Stimulated activated CD8-positive, alpha-beta memory T cell treated with anti-CD3 and anti-CD28 coated beads, Interleukin-7, amount 100 ng/mL, for 48 hours (primary cell): ENCODE data around the gene TMEM217.
"Not testable (repeated sequence)": the region's sequence is repeated elsewhere in the genome, so short reads cannot be mapped to it uniquely, and the experiment has no call there.

Source experiments
- DNase-seq, 2 donors: peaks; one replicate each; pipeline ENCODE4 v3.0.0-alpha.2; 2020; ENCODE audit warnings: low read depth in 1 of 2; ENCODE audit errors: extremely low read depth in 1 of 2

TMEM217 gene

DNA sequence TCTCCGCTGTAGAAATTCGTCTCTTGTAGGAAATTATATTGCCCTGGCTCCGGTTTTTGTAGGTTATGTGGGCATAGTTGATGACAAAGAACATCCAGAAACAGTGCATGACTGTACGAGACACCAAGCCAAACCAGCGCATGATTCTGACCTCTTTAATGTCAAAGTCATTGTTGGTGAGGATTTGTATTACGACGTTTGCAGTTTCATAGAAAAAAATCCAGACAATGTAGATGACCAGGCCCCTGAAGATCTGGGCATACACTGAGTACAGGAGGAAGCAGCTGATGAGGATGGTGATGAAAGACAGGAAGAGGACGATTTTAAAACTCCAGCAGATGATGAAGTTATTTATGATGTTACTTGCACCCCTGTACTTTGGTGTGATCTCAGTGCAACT, 39.4 kb downstream of the TMEM217 start:
- no peak for DNase-seq

DNA sequence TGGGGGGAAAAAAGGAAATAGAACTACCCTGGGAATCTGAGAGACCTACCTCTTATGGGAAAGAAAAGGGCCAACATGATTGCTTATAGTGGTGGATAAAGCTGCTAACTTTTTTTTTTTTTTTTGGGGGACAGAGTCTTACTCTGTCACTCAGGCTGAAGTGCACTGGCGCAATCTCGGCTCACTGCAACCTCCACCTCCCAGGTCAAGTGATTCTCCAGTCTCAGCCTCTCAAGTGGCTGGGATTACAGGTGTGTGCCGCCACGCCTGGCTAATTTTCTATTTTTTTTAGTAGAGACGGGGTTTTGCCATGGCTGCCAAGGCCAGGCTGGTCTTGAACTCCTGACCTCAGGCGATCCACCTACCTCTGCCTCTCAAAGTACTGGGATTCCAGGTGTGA, 39.9 kb downstream of the TMEM217 start:
- no peak for DNase-seq

DNA sequence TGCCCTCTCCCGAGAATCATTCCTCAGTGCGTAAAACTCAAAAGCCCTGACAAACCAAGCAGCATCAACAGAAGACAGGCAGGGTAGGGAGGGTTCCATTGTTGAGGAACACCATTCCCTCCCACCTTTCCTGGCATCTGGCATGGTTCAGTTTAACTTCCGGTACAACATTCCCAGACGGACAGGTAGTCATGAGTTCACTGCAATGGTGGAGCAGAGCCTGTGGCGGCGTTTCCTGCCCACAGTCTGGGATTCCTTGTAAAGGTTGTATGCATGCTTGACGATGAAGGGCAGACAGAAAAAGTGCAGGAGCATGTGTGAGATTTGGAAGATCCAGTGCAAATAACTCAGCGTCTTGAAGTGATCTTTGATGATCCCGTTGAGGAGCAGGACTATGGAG, 45.7 kb downstream of the TMEM217 start:
- DNase-seq, result no peak

DNA sequence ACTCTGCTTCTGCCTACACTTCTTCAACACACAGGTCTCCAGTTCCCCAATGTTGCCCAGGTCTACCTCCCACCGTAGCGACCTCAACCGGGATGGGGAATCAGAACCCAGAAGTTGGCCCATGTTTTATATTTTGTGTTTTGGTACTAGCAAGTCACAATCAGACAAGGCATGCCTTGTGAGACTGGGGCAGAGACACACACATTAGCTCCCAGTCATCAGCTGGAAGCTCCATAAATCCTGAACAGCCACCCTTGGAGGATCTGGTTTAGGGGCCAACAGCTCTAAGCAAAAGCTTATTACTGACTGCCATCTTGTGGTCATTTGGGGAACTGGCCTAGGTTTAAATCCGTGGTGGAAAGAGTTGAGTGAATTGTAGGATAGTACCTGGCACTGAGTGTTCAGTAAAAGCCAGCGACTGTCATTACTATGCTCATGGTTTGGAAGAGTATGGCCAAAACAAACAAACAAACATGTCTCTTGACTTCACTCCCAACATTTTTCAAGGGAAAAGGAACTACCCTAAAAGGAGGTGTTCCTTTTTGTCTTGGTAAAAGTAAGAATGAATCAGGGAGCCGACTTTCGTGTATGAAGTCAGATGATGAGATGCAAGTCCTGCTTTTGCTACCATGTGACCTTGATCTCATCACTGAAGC, 47.5 kb downstream of the TMEM217 start:
- DNase-seq, result peak in 1 of 2 donors; percentile 69

- peak in 1 of 2 donors; percentile 42 for DNase-seq
These were observed 48.3 kb downstream of the TMEM217 start for GRCh38 chr6:37209461-37210205.

DNA sequence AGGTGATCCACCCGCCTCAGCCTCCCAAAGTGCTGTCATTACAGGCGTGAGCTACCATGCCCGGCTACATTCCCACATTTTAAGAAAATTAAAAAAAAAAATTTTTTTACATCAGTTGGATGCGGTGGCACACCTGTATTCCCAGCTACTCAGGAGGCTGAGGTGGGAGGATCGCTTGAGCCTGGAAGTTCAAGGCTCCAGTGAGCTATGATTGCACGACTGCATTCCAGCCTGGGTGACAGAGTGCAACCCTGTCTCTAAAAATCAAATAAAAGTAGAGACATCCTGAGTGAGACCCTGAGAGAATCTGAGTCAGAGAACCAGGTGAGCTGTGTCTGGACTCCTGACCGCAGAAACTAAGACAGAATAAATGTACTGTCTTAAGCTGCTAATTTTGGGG, 49.2 kb downstream of the TMEM217 start:
- DNase-seq, result no peak

DNA sequence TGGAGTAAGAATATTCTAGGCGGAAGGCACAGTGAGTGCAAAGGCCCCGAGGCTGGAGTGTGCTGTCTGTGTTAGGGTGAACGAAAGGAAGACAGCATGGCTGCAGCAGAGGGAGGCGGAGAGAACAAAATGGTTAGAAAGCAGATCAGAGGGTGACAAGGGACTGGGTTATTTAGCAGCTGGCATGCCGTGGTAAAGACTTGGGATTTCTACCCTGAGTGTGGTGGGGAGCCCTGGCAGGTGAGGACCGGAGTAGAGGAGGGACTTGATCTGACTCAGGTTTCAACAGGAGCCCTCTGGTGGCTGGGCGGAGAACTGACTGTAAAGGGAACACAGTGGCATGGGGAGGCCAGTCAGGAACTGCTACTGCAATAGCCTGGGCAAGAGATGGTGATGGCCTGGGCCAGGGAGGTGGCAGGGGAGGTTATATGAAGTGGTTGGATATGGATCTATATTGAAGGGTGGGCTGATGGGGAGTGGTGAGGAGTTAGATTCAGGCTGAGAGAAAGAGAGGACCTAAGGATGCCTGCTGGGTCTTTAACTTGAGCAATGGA, 50.0 kb downstream of the TMEM217 start:
- DNase-seq, result peak; percentile 70 to 88

DNA sequence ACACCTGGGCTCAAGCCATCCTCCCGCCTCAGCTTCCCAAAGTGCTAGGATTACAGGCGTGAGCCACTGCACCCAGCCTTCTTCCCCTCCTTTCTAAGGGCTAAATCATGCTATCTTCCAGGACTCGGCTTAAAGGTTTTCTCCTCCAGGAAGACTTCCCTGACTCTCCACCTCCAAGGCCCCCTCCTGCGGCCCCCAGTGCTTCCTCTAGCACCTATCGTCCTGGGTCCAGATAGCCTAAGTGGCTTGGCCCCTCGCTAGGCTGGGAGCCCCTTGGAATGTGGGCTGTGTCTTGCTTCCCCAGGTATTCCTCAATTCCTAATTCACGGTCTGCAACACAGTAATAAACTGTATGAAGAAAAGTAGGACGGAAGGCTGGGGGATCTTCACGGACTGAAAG, 51.3 kb downstream of the TMEM217 start:
- DNase-seq, result no peak

DNA sequence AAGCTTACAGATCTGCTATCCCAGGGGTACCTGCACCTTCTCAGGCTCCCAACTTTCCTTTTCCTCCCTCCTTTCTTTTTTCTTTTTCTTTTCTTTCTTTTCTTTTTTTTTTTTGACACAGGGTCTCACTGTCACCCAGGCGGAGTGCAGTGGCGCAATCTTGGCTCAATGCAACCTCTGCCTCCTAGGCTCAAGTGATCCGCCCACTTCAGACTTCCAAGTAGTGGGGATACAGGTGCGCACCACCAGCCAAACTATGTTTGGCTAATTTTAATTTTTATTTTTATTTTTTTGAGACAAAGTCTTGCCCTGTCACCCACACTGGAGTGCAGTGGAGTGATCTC, 52.0 kb downstream of the TMEM217 start:
- DNase-seq, result no peak

- DNase-seq, result no peak
These were observed 52.6 kb downstream of the TMEM217 start for GRCh38 chr6:37205175-37205996.

DNA sequence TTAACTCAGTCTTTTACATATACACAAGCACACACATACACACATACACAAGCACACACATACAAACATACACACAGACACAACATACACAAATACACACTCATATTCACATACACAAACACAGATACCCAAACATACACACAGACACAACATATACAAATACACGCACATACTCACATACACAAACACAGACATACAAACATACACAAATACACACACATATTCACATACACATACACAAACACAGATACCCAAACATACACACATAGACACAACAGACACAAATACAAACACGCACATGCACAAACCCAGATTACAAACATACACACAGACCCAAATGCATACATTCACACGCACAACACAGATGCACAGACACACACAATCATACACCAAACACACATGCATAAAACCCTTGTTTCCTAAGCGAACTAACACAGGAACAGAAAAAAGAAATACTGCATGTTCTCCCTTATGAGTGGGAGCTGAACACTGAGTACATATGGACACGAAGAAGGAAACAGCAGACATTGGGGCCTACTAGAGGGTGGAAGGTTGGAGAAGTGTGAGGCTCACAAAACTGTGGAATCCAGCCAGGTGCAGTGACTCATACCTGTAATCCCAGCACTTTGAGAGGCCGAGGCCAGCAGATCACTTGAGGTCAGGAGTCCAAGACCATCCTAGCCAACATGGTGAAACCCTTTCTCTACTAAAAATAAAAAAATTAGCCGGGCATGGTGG, 53.8 kb downstream of the TMEM217 start:
- no peak for DNase-seq

- no peak for DNase-seq
These were observed 55.0 kb downstream of the TMEM217 start for GRCh38 chr6:37202788-37203491.

- no peak for DNase-seq
These were observed 56.2 kb downstream of the TMEM217 start for GRCh38 chr6:37201726-37202125.

- no peak for DNase-seq
These were observed 57.9 kb downstream of the TMEM217 start for GRCh38 chr6:37200085-37200484.

GRCh38 chr6:37196451-37196850, 61.5 kb downstream of the TMEM217 start:
- not testable (repeated sequence) for DNase-seq

DNA sequence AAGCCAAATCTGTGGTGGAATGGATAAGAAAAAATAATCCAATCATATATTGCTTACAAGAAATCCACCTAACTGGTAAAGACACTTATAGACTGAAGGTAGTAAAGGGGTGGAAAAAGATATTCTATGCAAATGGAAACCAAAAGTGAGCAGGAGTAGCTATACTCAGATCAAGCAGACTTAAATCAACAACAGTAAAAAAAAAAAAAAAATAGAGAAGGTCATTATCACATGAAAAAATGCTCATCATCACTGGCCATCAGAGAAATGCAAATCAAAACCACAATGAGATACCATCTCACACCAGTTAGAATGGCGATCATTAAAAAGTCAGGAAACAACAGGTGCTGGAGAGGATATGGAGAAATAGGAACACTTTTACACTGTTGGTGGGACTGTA, 63.1 kb downstream of the TMEM217 start:
- not testable (repeated sequence) for DNase-seq

DNA sequence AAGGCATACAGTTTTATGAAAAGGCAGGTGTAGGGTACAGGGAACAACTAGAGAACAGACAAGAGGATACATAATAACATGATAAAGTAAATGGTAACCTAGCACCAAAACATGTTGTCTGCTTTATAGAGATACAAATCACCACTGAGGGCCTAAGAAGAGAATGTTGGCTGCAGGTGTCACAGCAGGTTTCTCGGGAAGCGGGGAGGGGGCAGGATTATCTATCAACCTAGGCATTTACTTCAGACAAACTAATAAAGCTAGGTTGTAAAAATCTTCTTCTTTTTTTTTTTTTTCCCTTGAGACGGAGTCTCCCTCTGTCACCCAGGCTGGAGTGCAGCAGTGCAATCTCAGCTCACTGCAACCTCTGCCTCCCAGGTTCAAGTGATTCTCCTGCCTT, 65.3 kb downstream of the TMEM217 start:
- no peak for DNase-seq

- no peak for DNase-seq
These were observed 67.8 kb downstream of the TMEM217 start for GRCh38 chr6:37190159-37190535.

DNA sequence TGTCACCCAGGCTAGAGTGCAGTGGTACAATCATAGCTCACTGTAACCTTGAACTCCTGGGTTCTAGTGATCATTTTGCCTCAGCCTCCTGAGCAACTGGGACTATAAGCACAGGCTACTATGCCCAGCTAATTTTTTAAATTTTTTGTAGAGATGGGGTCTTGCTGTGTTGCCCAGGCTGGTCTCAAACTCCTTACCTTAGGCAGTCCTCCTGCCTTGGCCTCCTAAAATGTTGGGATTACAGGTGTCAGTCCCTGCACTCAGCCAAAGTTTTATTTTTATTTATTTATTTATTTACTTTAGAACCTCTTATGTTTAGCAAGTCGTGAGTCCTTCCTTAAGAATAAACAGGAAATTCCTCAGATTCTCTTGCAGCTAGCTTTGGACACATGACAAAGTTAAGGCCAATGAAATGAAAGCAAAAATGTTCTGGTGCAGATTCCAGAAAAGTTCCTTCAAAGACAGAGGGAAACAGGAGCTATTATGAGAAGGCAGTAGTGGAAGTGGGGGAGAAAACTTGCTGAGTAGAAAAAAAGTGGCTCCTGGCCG, 68.9 kb downstream of the TMEM217 start:
- DNase-seq, result no peak
